ENCODE results near the gene TRMT5.

The TRMT5 gene

DNA sequence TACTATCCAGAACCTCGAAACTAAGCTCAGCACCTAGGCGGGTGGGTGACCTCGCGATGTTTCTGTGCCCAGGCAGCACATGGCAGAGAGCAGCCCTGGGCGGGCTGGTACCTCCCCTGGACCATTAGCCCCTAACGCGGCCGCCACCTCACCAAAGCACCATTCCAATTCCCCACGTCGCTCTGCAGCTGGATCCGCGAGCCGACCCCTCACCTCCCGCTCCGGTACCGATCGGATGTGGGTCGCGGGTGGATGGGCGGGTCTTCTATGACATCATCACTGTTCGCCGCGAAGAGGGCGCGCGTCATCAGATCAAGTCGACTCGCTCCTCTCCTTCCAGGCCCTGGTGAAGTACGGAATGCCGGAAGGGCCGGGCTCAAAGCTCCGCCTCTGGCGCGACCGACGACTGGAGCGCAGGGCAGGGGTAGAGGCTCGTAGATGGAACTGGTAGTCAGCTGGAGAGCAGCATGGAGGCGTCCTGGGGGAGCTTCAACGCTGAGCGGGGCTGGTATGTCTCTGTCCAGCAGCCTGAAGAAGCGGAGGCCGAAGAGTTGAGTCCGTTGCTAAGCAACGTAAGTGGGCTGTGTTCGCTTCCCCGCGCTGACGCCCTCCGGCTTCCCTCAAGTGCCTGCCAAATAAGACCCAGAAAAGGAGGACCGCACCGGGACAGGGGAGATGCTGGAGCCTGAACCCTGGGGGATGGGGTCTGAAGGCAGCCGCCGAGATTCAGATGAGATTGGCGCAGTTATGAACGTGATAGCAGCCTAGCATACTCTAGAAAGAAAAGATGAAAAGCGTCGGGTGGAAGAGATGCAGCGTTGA, at the start of gene TRMT5, which contains the start of gene SLC38A6:
TRMT5 (minus strand) TSS at position 269 of the 822 bp plus-strand sequence; CDS start at position 163, 106 bp downstream.
SLC38A6 (plus strand) TSS at position 435 of the 822 bp plus-strand sequence; CDS start at position 468, 33 bp downstream.
- peak within 1 kb of the TSS; percentile 98 for H2AFZ ChIP-seq (ENCODE audit: low read depth, low read length)
- peaks cover 40% of the 10 kb centered on the region for H3K4me1 ChIP-seq (ENCODE audit: insufficient read depth, low read length)
- peak within 1 kb of the TSS; percentile 84 to 93 for H3K4me3 ChIP-seq (ENCODE audit: low read depth in 1 of 2, low read length in 2 of 2)
- peak within 1 kb of the TSS; percentile 76 for H3K27ac ChIP-seq (ENCODE audit: low read length)
- TF ChIP-seq CTCF (IDR thresholded peaks at IDR 0.05; ENCODE audit: borderline replicate concordance, extremely low read depth, low read length, poor library complexity, severe bottlenecking) (no peak), EZH2 (IDR thresholded peaks at IDR 0.05; ENCODE audit: borderline replicate concordance, low read depth, low read length, severe bottlenecking) (no peak)
- no peaks in the 10 kb centered on the region for H3K9me3 ChIP-seq (ENCODE audit: insufficient read depth, low read length, severe bottlenecking)
- H3K4me2 ChIP-seq (ENCODE audit: insufficient read depth, low read length): peak within 1 kb of the TSS; percentile 88
- H3K9ac ChIP-seq (ENCODE audit: low read depth, low read length): peak within 1 kb of the TSS; percentile 68
- ATAC-seq (ENCODE audit: insufficient read depth, low read depth) (peak; percentile 85), DNase-seq (peak; percentile 94)
- peaks cover 28% of the 10 kb centered on the region for H3K79me2 ChIP-seq (ENCODE audit: insufficient read depth, low read length)
- H3K27me3 ChIP-seq (ENCODE audit: insufficient read depth, low read length, poor library complexity): no peaks in the 10 kb centered on the region
- H3K36me3 ChIP-seq (ENCODE audit: insufficient read depth, low read length): peaks cover 7% of the 10 kb centered on the region; the same call in 1 of the 2 replicates
- no peaks in the 10 kb centered on the region for H4K20me1 ChIP-seq (ENCODE audit: insufficient read depth, low read length)

DNA sequence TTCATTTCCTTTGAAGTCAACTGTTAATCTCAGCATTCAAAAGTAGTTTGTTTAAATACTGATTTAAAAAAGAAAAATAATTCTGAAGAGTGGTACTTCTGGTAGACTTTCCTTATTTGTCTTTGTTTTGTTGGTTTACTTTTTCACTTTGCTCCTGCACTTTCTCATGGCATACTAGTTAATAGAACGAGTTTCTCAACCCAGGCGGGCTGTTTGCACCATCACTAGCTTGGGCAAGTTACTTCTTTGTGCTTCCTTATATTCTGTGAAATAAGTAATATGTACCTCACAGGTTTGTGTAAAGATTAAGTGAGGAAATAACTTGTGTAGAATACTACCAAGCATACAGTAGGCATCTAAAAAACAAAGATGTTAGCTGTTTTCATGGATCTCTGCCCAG, 45.6 kb upstream of the TRMT5 start:
- H3K4me2 ChIP-seq (ENCODE audit: insufficient read depth, low read length): no peak overlapping the region
- H3K9me3 ChIP-seq (ENCODE audit: insufficient read depth, low read length, severe bottlenecking): no peaks in the 10 kb centered on the region
- H3K4me3 ChIP-seq (ENCODE audit: low read depth in 1 of 2, low read length in 2 of 2): no peak overlapping the region
- DNase-seq (no peak), ATAC-seq (ENCODE audit: insufficient read depth, low read depth) (no peak)
- H3K9ac ChIP-seq (ENCODE audit: low read depth, low read length): no peak overlapping the region
- H4K20me1 ChIP-seq (ENCODE audit: insufficient read depth, low read length): no peaks in the 10 kb centered on the region
- H3K27ac ChIP-seq (ENCODE audit: low read length): no peak overlapping the region
- H2AFZ ChIP-seq (ENCODE audit: low read depth, low read length): no peak overlapping the region
- H3K79me2 ChIP-seq (ENCODE audit: insufficient read depth, low read length): no peaks in the 10 kb centered on the region
- TF ChIP-seq EZH2 (IDR thresholded peaks at IDR 0.05; ENCODE audit: borderline replicate concordance, low read depth, low read length, severe bottlenecking) (no peak), CTCF (IDR thresholded peaks at IDR 0.05; ENCODE audit: borderline replicate concordance, extremely low read depth, low read length, poor library complexity, severe bottlenecking) (no peak)
- no peaks in the 10 kb centered on the region for H3K27me3 ChIP-seq (ENCODE audit: insufficient read depth, low read length, poor library complexity)
- no peaks in the 10 kb centered on the region for H3K36me3 ChIP-seq (ENCODE audit: insufficient read depth, low read length)
- no peaks in the 10 kb centered on the region for H3K4me1 ChIP-seq (ENCODE audit: insufficient read depth, low read length)

DNA sequence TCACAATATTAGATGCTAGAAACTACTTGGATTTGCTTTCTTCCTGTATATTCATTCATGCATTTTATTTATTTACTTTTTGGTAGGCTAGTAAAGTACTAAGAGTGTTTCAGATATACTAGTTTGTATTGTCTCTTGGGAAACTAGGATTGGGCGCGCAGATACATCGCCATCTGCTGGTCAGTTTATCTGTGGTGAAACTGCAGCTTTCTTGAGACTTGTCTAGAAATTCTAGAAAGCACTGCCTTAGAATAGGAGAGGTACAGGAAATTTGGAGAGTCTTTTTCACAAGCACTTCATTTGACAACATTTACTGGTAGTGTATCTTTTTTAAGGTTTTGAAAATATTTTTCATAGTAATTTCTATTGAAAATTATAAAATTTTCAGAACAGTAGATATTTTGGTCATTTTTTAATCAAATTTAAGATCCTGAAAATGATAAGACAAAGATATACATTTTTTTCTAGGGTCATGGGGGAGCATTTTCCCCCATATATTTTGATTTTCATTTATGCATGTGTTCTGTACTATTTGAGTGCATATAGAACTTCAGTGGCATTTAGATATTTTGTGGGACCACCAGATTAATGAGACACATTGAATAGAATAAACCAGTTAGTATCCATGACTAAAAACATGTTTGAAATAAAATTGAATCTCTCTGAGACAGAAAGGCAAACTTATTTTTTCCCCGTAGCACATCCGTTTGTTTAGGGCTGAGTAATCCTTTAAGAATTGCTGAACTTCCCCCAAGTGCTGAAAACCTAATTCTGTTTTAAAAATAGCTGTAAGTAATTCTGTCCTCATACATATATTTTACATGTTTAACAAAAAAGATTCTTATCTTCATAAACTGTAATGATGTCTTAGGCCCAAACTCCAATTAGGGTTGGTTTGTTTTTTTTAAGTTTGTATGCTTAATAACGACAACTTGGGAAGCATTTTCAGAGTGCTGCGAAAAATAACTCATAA, 44.7 kb upstream of the TRMT5 start:
- H3K79me2 ChIP-seq (ENCODE audit: insufficient read depth, low read length): no peaks in the 10 kb centered on the region
- H2AFZ ChIP-seq (ENCODE audit: low read depth, low read length): no peak overlapping the region
- H3K27me3 ChIP-seq (ENCODE audit: insufficient read depth, low read length, poor library complexity): no peaks in the 10 kb centered on the region
- no peak overlapping the region for H3K4me3 ChIP-seq (ENCODE audit: low read depth in 1 of 2, low read length in 2 of 2)
- peak; percentile 93 for TF ChIP-seq CTCF (IDR thresholded peaks at IDR 0.05; ENCODE audit: borderline replicate concordance, extremely low read depth, low read length, poor library complexity, severe bottlenecking)
- TF ChIP-seq EZH2 (IDR thresholded peaks at IDR 0.05; ENCODE audit: borderline replicate concordance, low read depth, low read length, severe bottlenecking): no peak
- no peaks in the 10 kb centered on the region for H3K4me1 ChIP-seq (ENCODE audit: insufficient read depth, low read length)
- H3K4me2 ChIP-seq (ENCODE audit: insufficient read depth, low read length): no peak overlapping the region
- H3K27ac ChIP-seq (ENCODE audit: low read length): no peak overlapping the region
- H3K36me3 ChIP-seq (ENCODE audit: insufficient read depth, low read length): no peaks in the 10 kb centered on the region
- H3K9me3 ChIP-seq (ENCODE audit: insufficient read depth, low read length, severe bottlenecking): no peaks in the 10 kb centered on the region
- no peak overlapping the region for H3K9ac ChIP-seq (ENCODE audit: low read depth, low read length)
- ATAC-seq (ENCODE audit: insufficient read depth, low read depth): peak; percentile 85
- no peaks in the 10 kb centered on the region for H4K20me1 ChIP-seq (ENCODE audit: insufficient read depth, low read length)
- DNase-seq: peak; percentile 64

Measured in DND-41 (cell line).